Astrocyte (in vitro differentiated cells and primary cell): Measurements from ENCODE around the gene LGALS3. TPM values are rescaled to one million over a fixed set of nuclear protein-coding genes. Genes with fewer than 3 reads are reported as not detected.

Experiments used
- DNase-seq: peaks from one replicate; pipeline ENCODE4 v3.0.0-alpha.2; 2010; ENCODE audit warnings: low read depth
- FAIRE-seq: peaks from 2 replicates; lab custom pipeline; 2011; peaks lifted over from hg19 to GRCh38; lab: Jason Lieb, UNC
- H2AFZ ChIP-seq: 2 replicates; pipeline ENCODE4 v1.6.0; 2012; ENCODE audit warnings: low read depth, low read length, inconsistent platforms
- H3K27ac ChIP-seq: 2 replicates; pipeline ENCODE4 v1.5.1; 2011; ENCODE audit warnings: low read depth, low read length, inconsistent platforms
- H3K27me3 ChIP-seq: 2 replicates; pipeline ENCODE4 v1.6.0; 2011; ENCODE audit warnings: low read length, inconsistent platforms; ENCODE audit not compliant: insufficient read depth
- H3K36me3 ChIP-seq: 2 replicates; pipeline ENCODE4 v1.5.1; 2011; ENCODE audit warnings: low read length, inconsistent platforms; ENCODE audit not compliant: insufficient read depth
- H3K4me1 ChIP-seq: 2 replicates; pipeline ENCODE4 v1.5.1; 2011; ENCODE audit warnings: low read length, inconsistent platforms; ENCODE audit not compliant: insufficient read depth
- H3K4me2 ChIP-seq: 2 replicates; pipeline ENCODE4 v1.6.0; 2012; ENCODE audit warnings: low read length, inconsistent platforms
- H3K4me3 ChIP-seq: 2 replicates; pipeline ENCODE4 v1.5.1; 2011; ENCODE audit warnings: low read depth, mild to moderate bottlenecking, low read length, inconsistent platforms; ENCODE audit not compliant: insufficient read depth
- H3K79me2 ChIP-seq: 2 replicates; pipeline ENCODE4 v1.6.0; 2012; ENCODE audit warnings: mild to moderate bottlenecking, low read length, inconsistent platforms; ENCODE audit not compliant: insufficient read depth
- H3K9ac ChIP-seq: 2 replicates; pipeline ENCODE4 v1.6.0; 2012; ENCODE audit warnings: mild to moderate bottlenecking, low read length, inconsistent platforms
- H3K9me3 ChIP-seq: 2 replicates; pipeline ENCODE4 v1.5.1; 2012; ENCODE audit warnings: low read depth, mild to moderate bottlenecking, low read length, inconsistent platforms; ENCODE audit not compliant: insufficient read depth
- H4K20me1 ChIP-seq: 2 replicates; pipeline ENCODE4 v1.6.0; 2012; ENCODE audit warnings: low read length, inconsistent platforms; ENCODE audit not compliant: insufficient read depth
- H3K27ac Mint-ChIP-seq: one replicate; pipeline ENCODE4 v1.8.0; 2021; ENCODE audit warnings: mild to moderate bottlenecking, mixed read lengths; ENCODE audit not compliant: unreplicated experiment
- H3K27me3 Mint-ChIP-seq: one replicate; pipeline ENCODE4 v1.8.0; 2021; ENCODE audit warnings: low read depth, mixed read lengths; ENCODE audit not compliant: unreplicated experiment
- H3K36me3 Mint-ChIP-seq: one replicate; pipeline ENCODE4 v1.8.0; 2021; ENCODE audit warnings: low read depth, mixed read lengths; ENCODE audit not compliant: unreplicated experiment
- H3K4me1 Mint-ChIP-seq: one replicate; pipeline ENCODE4 v1.8.0; 2021; ENCODE audit warnings: low read depth, mixed read lengths; ENCODE audit not compliant: unreplicated experiment
- H3K4me3 Mint-ChIP-seq: one replicate; pipeline ENCODE4 v1.8.0; 2021; ENCODE audit warnings: mild to moderate bottlenecking, moderate library complexity, mixed read lengths; ENCODE audit not compliant: unreplicated experiment
- H3K9me3 Mint-ChIP-seq: one replicate; pipeline ENCODE4 v1.8.0; 2021; ENCODE audit warnings: mild to moderate bottlenecking, mixed read lengths; ENCODE audit not compliant: unreplicated experiment
- CTCF ChIP-seq: IDR thresholded peaks from 2 replicates; pipeline ENCODE4 v1.5.1; 2011; ENCODE audit warnings: low read depth, mild to moderate bottlenecking, inconsistent platforms, low read length, moderate library complexity; ENCODE audit not compliant: insufficient read depth
- EZH2 ChIP-seq: IDR thresholded peaks from 2 replicates; pipeline ENCODE4 v1.6.1; 2012; ENCODE audit warnings: mild to moderate bottlenecking, low read length, inconsistent platforms; ENCODE audit not compliant: insufficient read depth
- total RNA-seq: library from RNA; stranded (reverse); gene quantifications from 2 replicates; pipeline ENCODE4 v1.2.1, GENCODE V29; 2021

The LGALS3 gene
- total RNA-seq, 1 donor from 2014 or later: 37.4 TPM

GRCh38 chr14:55123101-55123500, 6.0 kb upstream of the LGALS3 start:
- DNase-seq (peak; percentile 96), FAIRE-seq (no peak)
- no peaks in the 10 kb centered on the region for H4K20me1 ChIP-seq
- no peak overlapping the region for H3K4me3 ChIP-seq
- no peaks in the 10 kb centered on the region for H3K27me3 ChIP-seq
- peaks cover 38% of the 10 kb centered on the region for H3K4me1 Mint-ChIP-seq
- no peak for TF ChIP-seq CTCF
- peak overlapping the region; percentile 40 for H3K4me3 Mint-ChIP-seq
- peaks cover 2% of the 10 kb centered on the region for H3K27me3 Mint-ChIP-seq
- H3K4me2 ChIP-seq: peak overlapping the region; percentile 72
- no peaks in the 10 kb centered on the region for H3K36me3 ChIP-seq
- no peaks in the 10 kb centered on the region for H3K79me2 ChIP-seq
- H3K9ac ChIP-seq: peak overlapping the region; percentile 66
- no peaks in the 10 kb centered on the region for H3K9me3 Mint-ChIP-seq
- H3K27ac Mint-ChIP-seq: peak overlapping the region; percentile 87
- peaks cover 27% of the 10 kb centered on the region for H3K4me1 ChIP-seq
- no peak overlapping the region for H2AFZ ChIP-seq
- no peaks in the 10 kb centered on the region for H3K9me3 ChIP-seq
- peak overlapping the region; percentile 76 for H3K27ac ChIP-seq
- no peaks in the 10 kb centered on the region for H3K36me3 Mint-ChIP-seq

DNA sequence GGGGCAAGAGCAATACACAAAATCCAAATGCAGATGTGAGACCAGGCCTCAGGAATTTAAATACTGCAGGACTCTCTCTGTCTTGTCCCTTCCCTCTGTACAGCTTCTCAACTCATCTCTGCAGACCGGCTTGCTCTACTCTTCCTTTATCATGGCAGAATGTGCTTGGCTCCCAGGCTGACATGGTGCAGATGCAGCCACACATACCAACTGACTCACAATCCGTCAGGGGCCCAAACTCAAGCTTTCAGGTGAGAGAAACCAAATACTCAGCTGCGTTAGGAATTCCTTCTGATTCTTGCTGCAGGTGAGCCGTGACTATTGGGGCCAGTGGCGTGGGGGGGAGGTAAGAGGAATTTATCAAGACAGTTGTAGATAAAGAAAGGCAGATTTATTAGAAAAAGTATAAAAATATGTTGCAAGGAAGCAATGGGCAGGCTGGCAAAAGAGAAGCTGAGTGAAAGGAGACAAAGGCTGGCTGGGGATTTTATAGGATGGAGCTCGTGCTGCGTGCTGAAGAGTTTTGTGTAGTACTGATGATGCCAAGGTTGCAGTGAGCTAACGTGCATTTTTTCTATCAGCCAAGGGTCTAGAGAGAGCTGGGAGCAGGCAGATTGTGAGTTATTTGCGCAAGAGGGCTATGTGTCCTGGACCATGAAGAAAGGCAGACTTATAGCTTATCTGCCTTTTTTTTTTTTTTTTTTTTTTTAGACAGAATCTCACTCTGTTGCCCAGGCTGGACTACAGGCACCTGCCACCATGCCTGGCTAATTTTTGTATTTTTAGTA, 5.0 kb upstream of the LGALS3 start:
- H3K27ac ChIP-seq: peak overlapping the region; percentile 64
- H3K4me1 ChIP-seq: peaks cover 27% of the 10 kb centered on the region
- H2AFZ ChIP-seq: no peak overlapping the region
- H3K27me3 ChIP-seq: no peaks in the 10 kb centered on the region
- no peaks in the 10 kb centered on the region for H3K36me3 ChIP-seq
- H3K79me2 ChIP-seq: no peaks in the 10 kb centered on the region
- no peak overlapping the region for H3K4me2 ChIP-seq
- H3K4me3 ChIP-seq: no peak overlapping the region
- no peaks in the 10 kb centered on the region for H3K9me3 ChIP-seq
- H3K9me3 Mint-ChIP-seq: no peaks in the 10 kb centered on the region
- no peak for DNase-seq
- peaks cover 36% of the 10 kb centered on the region for H3K4me1 Mint-ChIP-seq
- peak overlapping the region; percentile 66 for H3K9ac ChIP-seq
- FAIRE-seq: no peak
- no peaks in the 10 kb centered on the region for H3K36me3 Mint-ChIP-seq
- H4K20me1 ChIP-seq: no peaks in the 10 kb centered on the region
- no peak for TF ChIP-seq EZH2
- no peak for TF ChIP-seq CTCF
- peaks cover 2% of the 10 kb centered on the region for H3K27me3 Mint-ChIP-seq
- H3K27ac Mint-ChIP-seq: peak overlapping the region; percentile 87
- H3K4me3 Mint-ChIP-seq: peak overlapping the region; percentile 2

- Histone ChIP-seq H3K4me2 (no peak overlapping the region), H3K27me3 (no peaks in the 10 kb centered on the region), H3K79me2 (peaks cover 5% of the 10 kb centered on the region), H3K36me3 (no peaks in the 10 kb centered on the region), H3K4me3 (no peak overlapping the region), H3K9ac (no peak overlapping the region), H4K20me1 (no peaks in the 10 kb centered on the region), H3K9me3 (no peaks in the 10 kb centered on the region), H3K4me1 (peaks cover 27% of the 10 kb centered on the region), H2AFZ (no peak overlapping the region), H3K27ac (no peak overlapping the region)
- H3K27ac Mint-ChIP-seq: peak overlapping the region; percentile 35
- DNase-seq: no peak
- no peak for TF ChIP-seq CTCF
- no peak for TF ChIP-seq EZH2
- peaks cover 2% of the 10 kb centered on the region for H3K27me3 Mint-ChIP-seq
- no peaks in the 10 kb centered on the region for H3K9me3 Mint-ChIP-seq
- H3K4me3 Mint-ChIP-seq: no peak overlapping the region
- H3K36me3 Mint-ChIP-seq: no peaks in the 10 kb centered on the region
- peaks cover 36% of the 10 kb centered on the region for H3K4me1 Mint-ChIP-seq
- no peak for FAIRE-seq
Measured at GRCh38 chr14:55124774-55125386, 4.2 kb upstream of the LGALS3 start.
